Stimulated activated CD8-positive, alpha-beta memory T cell treated with anti-CD3 and anti-CD28 coated beads, Interleukin-15, amount 100 ng/mL, for 1 hour (primary cell): ENCODE measurements around the gene MYLK4.

Experiments
- DNase-seq: peaks from one replicate; pipeline ENCODE4 v3.0.0-alpha.2; 2020; ENCODE audit warnings: low read depth

The MYLK4 gene

DNA sequence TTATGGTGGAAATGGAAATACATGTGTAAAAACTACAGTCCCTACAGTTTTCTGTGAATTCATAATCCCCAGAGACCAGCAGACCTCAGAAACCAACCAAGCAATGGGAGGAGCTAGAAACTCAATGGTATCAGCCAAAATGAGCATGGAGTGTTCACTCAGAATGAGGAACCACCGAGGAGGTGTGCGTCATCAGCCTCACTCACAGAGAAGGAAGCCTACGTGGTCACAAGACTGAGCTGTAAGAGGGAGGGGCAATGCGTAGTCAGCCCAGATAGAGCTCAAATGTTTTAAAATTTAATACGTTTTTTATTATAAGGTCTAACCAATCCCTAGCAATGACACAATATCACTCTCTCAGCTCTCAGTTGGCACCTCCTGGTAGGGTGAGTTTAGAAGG is 17.4 kb downstream of the MYLK4 start:
- no peak for DNase-seq

DNA sequence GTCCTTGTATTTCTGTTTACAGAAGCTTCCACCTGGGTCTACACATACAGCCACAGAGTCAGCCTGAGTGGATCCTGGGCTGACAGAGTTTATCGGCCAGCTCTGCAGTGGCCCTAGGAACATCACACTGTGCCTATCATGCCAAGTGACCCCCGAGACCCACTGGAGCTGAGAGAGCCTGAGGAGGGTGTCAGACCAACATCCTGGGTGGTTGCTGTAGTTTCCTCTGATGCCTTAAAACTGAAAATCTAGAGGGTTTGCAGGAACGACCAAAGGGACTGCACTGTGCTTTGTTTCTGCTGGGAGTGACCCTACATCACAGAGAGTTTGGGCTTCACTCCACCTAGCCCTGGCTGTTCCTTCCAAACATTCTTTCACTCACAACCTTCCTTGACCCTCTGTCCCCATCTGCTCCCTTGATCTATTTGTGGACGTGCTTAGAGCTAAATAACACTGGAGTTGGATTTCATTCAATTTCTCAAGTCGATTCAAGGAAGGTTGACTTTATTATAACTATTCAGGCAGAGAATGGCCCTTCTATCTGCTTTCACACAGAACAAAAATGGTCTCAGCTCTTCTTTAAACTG is 18.1 kb downstream of the MYLK4 start:
- DNase-seq = no peak

DNA sequence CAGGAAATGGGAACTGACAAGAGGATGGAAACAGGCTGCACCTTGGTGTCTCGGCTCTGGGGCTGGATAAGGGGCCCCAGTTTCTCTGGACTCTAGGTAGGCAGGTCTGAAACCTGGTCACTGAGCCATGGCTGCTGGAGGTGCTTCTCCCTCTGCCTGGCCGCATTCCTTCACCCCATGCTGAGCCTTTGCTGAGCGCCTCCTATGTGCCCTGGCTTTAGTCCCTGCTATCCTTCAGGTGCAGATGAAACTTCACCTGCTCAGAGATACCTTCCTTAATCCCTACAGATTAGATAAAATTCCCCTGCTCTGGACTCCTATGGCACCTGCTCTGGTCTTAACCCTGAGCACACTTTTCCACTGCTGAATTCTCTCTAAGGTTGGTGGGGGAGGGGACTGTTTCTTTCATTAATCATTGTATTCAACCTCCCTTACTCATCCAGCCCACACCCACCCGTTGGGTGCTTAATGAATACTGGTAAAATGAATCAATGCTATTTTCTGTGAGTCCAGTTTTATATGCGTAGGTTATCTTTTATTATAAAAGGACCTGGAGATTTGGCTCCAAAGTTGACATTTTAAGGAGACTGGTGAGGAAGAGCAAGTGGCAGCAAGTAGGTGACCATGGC is 19.3 kb downstream of the MYLK4 start:
- DNase-seq = no peak

DNA sequence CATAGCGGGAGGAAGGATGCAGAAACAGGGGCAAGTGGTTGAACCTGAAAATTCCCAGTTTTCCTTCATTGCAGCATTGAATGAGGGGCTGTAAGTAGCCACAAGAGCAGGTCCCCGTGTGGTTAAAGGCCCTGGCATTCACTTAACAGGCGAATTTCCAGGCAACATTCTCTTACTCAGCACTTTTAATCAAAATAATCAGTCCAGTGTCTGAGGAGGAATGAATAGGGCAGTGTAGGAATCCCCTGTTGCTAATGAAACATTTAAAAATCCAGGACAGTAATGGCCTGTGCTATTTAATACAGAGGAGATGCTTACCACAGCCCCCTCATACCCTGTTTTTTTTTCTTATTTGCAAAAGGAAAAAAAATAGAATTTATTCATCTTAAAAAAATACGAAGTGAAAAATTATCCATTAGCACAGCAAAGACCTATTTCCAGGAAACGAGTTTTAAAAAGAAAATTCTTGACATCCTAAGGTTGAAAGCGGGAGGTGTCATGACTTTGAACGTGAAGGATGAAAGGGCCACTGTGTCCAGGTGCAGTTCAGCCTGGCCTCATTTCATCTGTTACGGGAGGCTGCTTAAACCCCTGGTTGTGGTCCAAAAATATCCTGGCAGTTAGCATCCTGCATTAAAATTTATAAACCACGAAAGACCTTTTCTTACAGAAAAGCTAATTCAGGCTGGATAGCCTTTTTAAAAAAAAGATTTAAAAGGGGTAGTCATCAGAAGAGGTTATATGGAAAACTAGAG is 20.2 kb downstream of the MYLK4 start:
- DNase-seq = no peak

DNA sequence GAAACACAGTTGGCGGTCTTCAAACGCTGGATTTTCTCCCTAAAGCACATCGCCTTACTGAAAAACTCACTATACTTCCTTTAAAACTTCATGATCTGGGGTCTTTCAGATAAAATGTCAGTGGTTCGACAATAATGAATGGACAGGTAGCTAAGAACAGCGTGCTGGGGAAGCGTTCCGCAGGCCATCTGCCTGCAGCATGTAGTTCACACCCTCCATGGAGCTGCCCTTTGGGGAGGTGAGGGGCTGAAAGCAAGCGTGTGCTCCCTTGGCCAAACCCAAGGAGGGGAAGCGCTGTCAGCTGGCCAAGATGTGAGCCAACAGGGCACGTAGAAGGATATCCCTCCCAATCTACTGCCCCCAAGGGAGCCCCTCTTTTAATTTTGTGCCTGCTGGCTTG is 20.8 kb downstream of the MYLK4 start:
- no peak for DNase-seq

DNA sequence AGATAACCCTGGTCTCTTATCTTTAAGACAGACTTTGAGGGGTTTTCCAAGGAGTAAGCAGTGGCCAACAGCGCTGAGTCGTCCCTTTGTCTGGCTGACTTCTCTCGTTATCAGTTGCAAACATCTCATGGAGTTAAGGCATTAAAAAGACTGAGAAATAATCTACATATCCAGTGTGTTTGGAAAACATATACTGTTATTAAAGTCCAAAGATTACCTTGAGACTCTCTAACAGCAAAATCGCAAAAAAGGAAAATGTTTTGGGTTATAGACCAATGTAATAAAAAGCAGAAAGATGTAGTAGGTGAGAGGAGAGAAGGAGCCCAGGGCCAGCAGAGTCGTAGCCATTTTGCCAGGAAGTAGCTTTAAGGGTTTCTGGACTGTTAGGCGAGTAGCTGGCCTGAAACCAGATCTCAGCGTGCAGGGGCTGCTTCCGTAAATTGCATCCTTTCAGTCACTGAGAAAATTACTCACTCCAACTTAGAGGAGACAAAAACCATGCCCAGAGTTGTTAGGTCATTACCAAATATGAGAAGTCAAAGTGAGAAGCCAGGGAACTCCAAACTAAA is 24.6 kb downstream of the MYLK4 start:
- no peak for DNase-seq

DNA sequence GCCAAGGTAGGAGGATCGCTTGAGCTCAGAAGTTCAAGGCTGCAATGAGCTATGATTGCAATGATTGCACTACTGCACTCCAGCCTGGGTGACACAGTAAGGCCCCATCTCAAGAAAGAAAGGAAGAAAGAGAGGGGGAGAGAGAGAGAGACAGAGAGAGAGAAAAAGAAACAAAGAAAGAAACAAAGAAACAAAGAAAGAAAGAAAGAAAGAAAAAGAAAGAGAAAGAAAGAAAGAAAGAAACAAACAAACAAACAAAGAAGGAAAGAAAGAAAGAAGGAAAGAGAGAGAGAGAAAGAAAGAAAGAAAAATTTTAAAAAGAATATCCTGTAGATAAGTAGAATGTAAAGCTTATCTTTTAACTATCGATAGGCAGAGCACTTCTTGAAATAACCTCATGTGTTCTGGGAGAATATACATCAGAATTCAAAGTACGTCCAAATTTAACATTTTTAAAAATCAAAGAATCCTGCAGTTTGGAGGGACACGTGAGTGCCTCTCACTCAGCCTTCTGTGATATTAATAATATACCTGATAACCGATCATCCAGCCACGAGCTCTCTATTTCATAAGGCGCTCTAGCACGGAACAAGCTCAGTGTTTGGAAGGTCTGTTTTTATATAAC is 25.2 kb downstream of the MYLK4 start:
- DNase-seq = no peak

DNA sequence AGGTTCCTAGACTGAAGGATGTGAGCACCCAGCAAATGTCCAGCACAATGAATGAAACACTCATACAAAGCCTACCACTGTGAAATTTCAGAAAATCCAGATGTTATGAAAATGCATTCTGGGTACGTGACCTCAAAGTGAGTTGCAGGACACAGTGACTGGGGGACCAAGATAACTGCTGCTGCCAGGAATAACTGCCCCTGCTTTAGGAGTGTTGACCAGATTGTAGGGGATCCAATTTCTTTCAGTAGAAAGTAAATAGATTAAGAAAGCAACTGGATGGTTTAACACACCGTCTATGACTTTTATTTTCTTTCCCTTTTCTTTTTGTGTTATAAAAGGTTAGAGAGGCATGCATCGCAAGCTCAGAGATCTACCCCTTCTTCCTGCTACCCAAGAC is 29.5 kb downstream of the MYLK4 start:
- no peak for DNase-seq

DNA sequence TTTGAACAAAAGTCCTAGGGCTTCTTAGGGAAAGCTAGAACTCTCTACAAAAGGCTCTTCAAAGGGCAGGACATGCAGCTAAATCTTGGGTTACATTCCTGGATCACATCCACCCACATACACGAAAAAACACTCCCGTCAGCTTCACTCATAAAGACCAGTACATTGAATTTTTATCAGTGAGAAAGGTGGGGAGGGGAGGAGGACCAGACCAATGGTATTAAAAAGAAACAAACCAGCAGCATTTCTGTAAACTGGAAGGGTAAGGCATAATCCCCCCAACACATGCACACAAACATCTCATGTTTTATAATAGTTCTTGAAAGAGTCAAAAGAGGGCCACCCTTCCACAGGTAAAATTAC is 31.6 kb downstream of the MYLK4 start:
- DNase-seq = no peak

DNA sequence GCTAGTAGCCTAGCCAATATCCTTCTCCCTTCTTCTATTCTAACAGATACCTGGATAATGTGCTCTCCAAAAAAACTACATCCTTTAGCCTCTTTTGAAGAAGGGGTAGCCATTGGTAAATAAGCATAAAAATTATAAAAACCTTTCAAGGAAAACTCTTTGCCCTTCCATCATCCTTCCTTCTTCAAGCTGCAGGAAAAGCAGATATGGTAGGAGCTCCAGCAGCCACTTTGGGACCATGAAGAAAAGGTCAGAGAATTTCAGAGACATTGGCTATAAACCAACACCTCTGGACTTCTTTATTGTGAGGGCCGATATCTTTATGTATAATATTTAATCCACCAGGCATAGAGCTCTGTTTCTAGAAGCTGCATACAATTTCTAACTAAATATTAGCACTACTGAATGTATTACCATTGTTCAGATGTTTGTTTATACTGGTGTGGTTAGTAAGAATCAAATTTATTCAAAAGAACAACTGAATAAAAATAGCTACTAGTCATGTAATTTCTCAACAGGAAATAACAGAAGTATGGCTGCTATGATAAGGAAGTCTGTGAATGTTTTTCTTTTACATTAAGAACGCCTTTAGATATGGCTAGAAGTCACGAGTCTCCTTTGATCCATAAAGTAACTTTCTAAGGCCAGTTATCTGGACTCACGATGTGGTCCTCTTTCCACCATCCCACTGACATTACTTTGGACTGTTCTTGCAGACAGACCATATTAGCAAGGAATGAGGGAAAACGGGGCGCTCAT is 32.2 kb downstream of the MYLK4 start:
- no peak for DNase-seq

DNA sequence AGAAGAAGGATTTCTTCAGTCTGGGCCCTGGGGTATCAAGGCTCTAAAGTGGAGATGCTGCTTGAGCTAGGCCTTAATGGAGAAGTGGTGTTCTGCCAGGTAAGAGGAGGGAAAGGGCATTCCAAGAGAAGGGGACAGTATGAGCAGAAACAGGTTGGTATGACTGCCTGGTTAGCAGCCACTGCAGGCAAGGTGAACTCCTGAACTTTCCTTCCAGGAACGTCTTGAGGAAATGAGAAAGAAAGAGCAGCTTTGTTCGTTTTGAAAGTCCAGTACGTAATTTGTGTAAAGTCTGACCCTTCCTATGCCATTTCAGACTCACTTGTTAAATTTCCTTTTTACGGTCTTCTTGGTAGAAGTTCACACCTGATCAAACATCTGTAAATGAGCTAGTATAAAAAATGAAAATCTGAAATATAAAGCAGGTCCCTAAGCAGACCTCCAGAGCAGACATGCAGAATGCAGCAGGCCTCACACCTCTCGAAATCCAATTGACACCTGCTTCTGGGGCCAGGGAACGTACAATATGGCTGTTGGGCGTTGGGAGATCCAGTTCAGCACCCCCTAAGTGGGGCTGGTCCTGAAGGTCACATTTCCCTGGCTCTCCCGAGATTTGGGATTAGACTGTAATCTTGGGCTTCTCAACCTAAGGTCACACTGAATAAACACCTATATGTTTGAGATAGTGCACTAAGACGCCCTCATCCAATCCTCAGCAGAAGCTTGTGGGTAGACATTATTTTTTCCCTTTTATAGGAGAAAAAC is 33.6 kb downstream of the MYLK4 start:
- no peak for DNase-seq

DNA sequence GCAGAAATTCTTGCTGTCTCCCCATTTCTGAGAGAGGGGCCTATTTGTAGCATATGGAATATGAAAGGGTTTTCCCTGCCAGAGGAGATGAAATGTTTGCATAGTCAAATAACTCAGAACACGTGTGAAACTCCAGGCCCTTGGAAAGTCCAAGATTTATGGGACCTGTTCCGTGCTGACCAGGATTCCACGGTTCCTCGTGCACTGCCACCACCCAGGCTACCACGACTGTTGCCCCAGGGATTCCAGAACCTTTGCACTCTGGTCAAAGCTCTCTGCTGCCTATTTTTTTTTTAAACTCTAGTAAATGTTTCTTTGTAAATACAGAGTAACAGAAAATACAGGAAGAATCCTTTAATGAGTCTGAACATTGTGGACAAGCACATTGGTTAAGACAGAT is 35.0 kb downstream of the MYLK4 start:
- no peak for DNase-seq

DNA sequence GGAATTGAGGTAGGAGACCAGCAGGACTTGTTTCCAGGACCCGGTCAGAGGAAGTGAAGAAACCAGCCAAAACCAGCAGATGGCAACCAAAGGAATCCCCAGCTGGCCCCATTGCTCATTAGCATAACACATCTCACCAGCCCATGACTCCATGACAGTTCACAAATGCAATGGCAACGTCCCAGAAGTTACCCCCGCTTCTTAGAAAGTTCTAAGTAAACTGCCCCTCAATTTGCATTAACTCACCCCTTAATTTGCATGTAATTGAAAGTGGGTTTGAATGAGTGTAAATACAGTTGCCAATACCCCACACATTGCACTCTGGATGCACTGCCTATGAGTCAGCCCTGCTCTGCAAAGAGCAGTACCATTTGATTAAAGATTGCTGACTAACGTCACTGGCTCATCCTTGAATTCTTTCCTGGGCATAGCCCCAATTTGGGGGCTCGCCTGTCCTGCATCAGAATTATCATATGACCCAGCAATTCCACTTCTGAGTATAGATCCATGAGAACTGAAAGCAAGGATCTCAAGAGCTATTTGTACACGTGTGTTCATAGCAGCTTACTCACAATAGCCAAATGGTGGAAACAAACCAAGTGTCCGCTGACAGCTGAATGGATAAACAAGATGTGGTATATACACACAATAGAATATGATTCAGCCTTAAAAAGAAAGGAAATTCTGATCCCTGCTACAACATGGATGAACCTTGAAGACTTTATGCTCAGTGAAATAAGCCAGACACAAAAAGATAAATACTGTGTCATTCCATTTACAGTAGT is 36.4 kb downstream of the MYLK4 start:
- DNase-seq = no peak

DNA sequence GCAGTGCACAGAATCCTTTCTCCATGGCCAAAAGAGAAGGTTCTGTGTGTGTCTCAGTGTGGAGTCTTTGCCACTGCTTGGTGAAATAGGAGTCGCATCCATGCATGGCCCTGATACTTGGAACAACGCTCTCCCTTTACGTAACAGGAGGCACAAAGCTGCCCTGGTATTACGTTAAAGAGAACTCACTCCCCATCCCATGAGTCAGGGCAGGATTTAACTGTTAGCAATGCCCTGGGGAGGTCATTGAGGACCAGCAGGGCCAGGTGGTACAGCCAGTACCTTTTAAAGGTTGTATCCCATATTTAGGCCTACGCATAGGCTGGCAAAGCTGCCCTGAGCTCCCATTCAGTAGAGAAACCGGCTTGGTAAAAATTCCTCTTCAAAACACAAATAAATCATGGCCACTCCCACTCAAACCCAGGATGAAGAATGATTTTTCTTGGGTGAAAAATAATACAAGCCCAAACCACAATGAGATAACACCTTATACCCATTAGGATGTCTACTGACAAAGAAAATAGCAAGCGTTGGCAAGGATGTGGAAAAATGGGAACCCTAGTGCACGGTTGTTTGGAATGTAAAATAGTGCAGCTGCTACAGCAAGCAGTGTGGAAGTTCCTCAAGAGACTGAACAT is 37.1 kb downstream of the MYLK4 start:
- no peak for DNase-seq

DNA sequence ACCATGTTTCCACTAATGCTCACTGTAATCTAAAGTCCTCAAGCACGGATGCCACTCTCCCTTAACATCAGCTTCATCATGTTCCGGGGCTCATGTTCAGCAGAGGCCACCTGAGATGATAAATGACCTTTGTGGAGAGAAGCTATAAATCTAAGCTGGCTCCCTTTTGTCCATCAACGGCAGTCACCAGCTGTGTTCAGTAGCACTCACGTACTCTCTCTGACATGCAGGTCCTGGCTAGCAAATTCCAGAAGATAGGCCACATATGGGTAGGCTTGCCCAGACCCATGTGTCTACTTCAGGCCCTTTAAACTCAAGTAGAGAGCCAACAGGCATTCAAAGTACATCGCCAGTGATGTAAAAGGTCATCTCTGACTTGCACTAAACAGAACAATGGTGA is 38.6 kb downstream of the MYLK4 start:
- DNase-seq = no peak

DNA sequence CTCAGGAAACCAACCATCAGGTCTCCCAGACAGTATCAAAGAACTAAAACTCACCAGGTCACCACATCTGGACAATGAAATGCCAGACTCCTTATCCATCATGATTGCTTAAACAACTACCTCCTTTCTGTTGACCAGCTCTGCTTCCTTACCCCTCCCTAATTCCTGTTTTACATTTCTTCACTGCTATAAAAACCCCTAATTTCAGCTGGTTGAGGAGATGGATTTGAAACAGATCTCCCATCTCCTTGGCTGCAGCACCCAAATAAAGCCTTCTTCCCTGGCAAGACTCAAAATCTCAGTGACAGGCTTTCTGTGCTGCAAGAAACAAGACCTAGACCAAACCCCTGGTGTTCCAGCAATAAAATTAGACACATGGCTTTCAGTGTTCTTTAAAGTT is 40.3 kb downstream of the MYLK4 start:
- DNase-seq = no peak

DNA sequence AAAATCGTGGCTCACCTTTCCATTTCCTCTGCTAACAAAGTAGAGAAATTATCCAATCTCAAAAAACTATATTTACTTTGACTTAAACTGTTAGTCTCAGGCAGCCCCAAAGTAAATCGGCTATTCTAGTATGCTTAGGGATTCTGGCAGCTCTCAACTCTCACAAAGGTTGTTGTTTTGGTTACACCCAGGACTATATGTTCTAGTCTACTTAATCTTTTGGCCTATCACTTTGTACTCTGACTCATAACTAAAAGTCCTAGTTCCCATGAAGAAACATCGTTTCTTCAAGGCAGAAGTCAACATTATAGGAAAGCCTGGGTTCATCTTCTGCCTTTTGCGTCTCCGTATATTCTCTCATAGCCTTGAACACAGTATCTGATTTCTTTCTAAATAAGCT is 42.3 kb downstream of the MYLK4 start:
- DNase-seq = no peak

DNA sequence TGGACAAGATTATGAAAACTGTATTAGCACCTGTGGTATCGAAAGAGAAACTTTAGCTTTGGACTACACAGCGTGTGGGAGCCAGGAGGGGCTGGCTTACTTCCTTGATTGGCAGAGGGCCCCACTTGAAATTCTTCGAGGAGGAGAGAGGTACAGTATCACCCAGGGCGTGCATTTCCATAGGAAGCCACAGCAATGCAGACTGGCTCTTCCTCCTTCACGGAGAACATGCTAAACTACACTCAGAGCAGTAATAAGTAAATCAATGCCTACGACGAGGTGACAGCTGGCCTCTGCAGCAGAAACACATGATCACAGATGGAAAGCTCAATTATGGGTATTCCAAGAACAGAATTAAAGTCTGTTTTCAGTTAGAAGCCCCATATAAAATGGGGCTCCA is 44.2 kb downstream of the MYLK4 start:
- no peak for DNase-seq

DNA sequence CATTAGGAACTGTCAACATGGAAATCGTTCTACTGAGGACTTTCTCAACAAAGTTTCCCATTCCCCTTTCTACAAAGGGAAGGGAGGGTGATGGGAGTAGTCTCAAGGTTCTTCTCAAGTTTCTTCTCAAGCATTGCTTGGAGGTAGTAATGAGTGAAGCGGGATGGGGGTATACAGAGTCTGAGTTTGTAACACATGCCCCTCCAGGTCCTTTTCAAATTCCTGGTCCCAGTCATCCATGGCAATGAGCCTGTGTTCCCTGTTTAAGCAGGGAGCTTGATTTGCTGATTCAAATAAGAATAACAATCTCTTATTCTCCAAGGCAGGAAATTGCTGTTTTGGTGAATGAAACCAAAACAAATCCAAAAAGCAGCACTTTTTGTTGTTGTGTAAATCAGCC is 45.5 kb downstream of the MYLK4 start:
- no peak for DNase-seq

DNA sequence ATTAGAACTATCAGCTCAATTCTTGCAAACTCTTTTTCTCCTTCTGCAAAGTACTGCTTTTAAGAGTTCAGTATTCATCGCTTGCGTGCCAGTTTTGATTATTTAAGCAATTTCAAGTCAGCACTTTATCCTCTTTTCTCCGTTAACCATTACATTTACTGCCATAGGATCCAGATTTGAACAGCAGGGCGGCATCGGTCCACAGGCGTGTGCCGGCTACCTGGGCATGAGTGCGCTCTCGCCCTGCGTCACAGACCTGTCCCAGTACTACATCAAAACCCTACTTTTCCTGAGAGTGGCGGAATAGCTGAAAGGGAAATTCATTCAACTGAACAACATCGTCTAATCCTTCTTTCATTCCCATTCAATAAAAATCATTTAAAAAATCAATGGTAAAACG is 53.4 kb downstream of the MYLK4 start:
- DNase-seq = no peak
